Measurements from ENCODE around the gene GJA8.

GJA8 gene

GRCh38 chr1:147895123-147895522 lies 7.5 kb upstream of the GJA8 start:
- no peak overlapping the region for H3K4me3 ChIP-seq (ENCODE audit: low read depth, low read length)
- DNase-seq (ENCODE audit: low read depth): no peak
- TF ChIP-seq MYC (IDR thresholded peaks at IDR 0.05; ENCODE audit: low read depth, low read length) (no peak), CTCF (IDR thresholded peaks at IDR 0.05; ENCODE audit: low read depth, low read length) (no peak), MAX (IDR thresholded peaks at IDR 0.05; ENCODE audit: low read depth, low read length) (no peak)

GRCh38 chr1:147897029-147897752 lies 5.4 kb upstream of the GJA8 start:
- no peak for TF ChIP-seq MAX (IDR thresholded peaks at IDR 0.05; ENCODE audit: low read depth, low read length)
- TF ChIP-seq MYC (IDR thresholded peaks at IDR 0.05; ENCODE audit: low read depth, low read length): no peak
- TF ChIP-seq POLR2A (IDR thresholded peaks at IDR 0.05; ENCODE audit: extremely low read depth, insufficient read length): no peak
- no peak for TF ChIP-seq CTCF (IDR thresholded peaks at IDR 0.05; ENCODE audit: low read depth, low read length)
- H3K4me3 ChIP-seq (ENCODE audit: low read depth, low read length): no peak overlapping the region
- DNase-seq (ENCODE audit: low read depth): no peak

- no peak overlapping the region for H3K4me3 ChIP-seq (ENCODE audit: low read depth, low read length)
- TF ChIP-seq MYC (IDR thresholded peaks at IDR 0.05; ENCODE audit: low read depth, low read length) (no peak), POLR2A (IDR thresholded peaks at IDR 0.05; ENCODE audit: extremely low read depth, insufficient read length) (no peak), CTCF (IDR thresholded peaks at IDR 0.05; ENCODE audit: low read depth, low read length) (no peak), MAX (IDR thresholded peaks at IDR 0.05; ENCODE audit: low read depth, low read length) (no peak)
- DNase-seq (ENCODE audit: low read depth): no peak
These were observed 4.8 kb upstream of the GJA8 start for GRCh38 chr1:147897789-147898188.

- no peak for DNase-seq (ENCODE audit: low read depth)
- TF ChIP-seq MAX (IDR thresholded peaks at IDR 0.05; ENCODE audit: low read depth, low read length): no peak
- TF ChIP-seq POLR2A (IDR thresholded peaks at IDR 0.05; ENCODE audit: extremely low read depth, insufficient read length): no peak
- TF ChIP-seq MYC (IDR thresholded peaks at IDR 0.05; ENCODE audit: low read depth, low read length): no peak
- no peak for TF ChIP-seq CTCF (IDR thresholded peaks at IDR 0.05; ENCODE audit: low read depth, low read length)
- H3K4me3 ChIP-seq (ENCODE audit: low read depth, low read length): no peak overlapping the region
These were observed 2.1 kb downstream of the GJA8 start for GRCh38 chr1:147904726-147905125.

GRCh38 chr1:147907786-147908509 lies 5.4 kb downstream of the GJA8 start:
- TF ChIP-seq MYC (IDR thresholded peaks at IDR 0.05; ENCODE audit: low read depth, low read length) (no peak), POLR2A (IDR thresholded peaks at IDR 0.05; ENCODE audit: extremely low read depth, insufficient read length) (no peak), CTCF (IDR thresholded peaks at IDR 0.05; ENCODE audit: low read depth, low read length) (no peak), MAX (IDR thresholded peaks at IDR 0.05; ENCODE audit: low read depth, low read length) (no peak)
- no peak overlapping the region for H3K4me3 ChIP-seq (ENCODE audit: low read depth, low read length)

More at GRCh38 chr1:147907786-147908509, 5.4 kb downstream of the GJA8 start:
- DNase-seq (ENCODE audit: low read depth): no peak
